Suppressor macrophage treated with lipopolysaccharide for 1 hour (primary cell): ENCODE results near the gene MST1.

Source experiments
- DNase-seq, 3 donors: peaks; one replicate each; pipeline ENCODE4 v3.0.0-alpha.2; 2020 to 2022

The MST1 gene

DNA sequence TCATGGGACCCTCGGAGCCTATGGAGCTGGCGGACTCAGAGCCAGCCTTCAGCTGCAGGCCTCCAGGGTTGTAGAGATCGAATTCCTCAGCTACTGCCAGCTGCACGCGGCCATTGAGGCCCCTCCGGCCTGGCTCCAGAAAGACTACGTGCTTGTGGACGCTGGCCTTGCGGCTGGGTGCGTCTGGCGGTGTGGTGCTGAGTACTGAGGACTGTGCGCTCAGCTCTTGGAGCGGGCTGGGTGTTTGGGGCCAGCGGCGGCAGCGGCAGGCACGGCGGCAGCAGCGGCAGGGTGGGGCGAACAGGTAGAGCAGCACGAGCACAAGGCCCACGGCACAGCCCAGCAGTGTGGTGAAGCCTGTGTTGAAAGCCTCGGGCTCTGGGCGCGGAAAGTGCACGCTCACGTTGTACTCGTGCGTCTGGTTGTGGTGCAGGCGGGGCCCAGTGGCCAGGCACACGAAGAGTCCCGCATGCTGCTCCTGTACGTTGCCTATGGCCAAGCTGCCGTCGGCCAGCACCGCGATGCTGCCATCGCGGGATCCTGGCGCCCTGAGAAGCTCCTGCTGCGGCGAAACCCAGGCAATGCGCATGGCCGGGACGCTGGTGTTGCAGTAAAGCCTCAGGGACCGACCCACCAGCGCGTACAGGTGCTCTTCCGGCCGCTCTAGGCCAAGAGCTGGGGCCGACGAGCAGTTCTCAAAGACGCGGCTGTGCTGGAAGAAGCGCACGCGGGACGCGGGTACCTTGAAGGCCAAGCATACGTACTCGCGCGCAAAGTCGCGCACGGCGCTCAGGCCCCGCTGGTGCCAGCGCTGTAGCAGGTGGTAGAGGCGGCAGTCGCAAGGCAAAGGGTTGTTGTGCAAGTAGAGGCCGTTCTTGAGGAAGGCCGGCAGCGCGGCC lies 28.9 kb upstream of the MST1 start:
- no peak for DNase-seq

DNA sequence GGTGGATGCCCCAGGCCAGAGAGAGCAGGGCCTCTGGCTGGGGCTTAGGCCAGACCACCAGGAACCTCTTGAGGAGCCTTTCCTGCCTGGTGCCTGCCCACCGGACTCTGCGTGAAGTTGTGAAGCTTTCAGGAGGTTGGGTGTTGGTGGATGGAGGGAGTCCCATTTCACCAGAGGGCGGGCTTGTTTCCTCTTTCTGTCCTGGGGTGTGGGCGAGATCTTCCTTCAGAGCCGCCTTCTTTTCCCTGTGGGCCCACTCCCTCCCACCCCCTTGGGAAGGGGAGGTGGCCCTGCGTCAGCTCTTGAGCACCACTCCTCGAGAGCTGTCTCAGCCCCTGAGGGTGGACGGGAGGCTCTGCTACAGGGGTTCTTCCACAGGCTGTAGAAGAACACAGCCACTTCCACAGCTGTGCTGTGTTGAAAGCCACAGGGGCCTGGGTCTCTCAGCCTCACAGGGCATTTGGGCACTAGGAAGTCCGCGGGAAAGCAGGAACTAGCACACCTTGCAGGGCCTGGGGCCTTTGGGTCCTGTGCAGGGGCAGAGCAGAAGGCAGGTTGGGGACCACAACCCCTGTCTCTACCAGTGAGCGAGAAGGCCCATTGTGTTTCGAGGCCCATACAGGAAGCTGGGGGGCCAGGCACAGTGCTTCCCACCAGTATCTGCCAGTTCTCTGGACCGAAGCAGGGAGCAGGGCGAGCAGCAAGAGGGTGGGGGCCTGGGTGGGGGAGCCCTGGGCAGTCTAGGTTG lies 28.1 kb upstream of the MST1 start:
- peak in 1 of 3 donors; percentile 12 for DNase-seq

DNA sequence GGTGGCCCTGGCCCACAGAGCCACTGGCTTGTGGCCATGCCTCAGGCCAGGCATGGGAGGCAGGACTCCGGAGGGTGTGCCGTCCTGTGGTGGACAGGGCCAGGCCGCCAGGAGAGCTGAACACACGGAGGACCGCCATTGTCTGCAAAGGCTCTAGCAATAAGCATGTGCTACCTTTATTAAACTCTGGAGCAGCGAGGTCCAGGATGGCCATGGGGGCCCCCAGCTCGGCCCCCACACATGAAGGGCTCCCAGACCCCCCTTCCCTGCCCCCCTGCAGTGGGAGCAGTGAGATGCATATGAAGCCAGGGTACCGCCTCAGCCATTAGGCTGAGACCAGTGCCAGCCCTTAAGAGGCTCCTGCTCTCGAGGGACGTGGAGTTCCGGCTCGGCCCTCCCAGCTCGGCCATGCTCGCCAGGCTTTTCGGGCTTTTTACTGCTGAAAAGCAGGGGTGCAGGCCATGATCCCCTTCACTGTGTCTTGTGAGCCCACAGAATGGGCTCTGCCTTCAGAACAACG lies 27.5 kb upstream of the MST1 start:
- DNase-seq, result no peak

DNA sequence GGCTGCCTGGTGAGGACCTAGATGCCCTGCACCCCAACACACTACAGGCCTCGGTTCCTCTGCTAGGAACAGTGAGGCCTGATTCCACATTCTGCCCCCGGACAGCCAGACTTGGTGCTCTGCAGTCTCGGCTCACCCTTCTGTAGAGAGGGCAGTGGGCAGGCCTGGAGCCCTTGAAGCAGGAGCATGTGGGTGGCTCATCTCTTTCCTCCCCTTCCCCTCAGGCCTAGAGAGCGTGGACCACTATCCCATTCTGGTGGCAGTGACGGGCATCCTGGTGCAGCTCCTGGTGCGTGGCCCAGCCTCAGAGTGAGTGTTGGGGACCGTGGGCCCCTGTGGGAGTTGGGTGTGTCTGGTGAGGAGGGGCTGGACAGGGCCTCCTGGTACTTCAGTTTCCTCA lies 26.9 kb upstream of the MST1 start:
- no peak for DNase-seq

GRCh38 chr3:49715611-49716121 lies 26.4 kb upstream of the MST1 start:
- no peak for DNase-seq

GRCh38 chr3:49714728-49715550 lies 25.7 kb upstream of the MST1 start:
- DNase-seq, result no peak

DNA sequence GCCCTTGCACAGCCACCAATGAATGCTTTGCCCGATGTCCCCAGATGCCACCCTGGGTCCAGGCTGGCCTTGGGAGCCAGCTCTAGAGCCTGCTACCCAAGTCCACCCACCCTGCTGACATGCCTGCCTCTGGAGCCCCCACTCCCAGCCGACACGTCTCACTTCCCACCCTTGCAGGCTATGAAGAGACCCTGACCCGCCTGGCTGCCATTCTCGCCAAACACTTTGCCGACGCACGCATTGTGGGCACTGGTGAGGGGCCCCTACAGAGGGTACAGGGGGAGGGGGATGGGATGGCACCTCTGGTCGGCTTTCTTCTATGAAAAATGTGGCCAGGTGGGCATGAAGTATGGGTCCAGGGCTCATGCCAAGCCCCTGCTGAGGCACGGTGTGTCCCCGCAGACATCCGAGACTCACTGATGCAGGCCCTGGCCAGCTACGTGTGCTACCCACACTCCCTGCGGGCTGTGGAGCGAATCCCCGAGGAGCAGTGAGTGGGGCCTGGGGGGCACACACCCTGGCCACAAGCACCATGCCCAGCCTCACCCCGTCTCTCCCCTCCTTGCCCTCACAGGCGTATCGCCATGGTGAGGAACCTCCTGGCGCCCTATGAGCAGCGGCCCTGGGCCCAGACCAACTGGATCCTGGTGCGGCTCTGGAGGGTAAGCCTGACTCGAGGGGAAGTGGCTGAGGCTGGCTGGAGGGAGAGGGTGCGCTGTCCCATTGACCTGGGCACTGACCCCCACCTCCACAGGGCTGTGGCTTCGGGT lies 24.2 kb upstream of the MST1 start:
- DNase-seq, result no peak

GRCh38 chr3:49712631-49713317 lies 23.5 kb upstream of the MST1 start:
- no peak for DNase-seq

DNA sequence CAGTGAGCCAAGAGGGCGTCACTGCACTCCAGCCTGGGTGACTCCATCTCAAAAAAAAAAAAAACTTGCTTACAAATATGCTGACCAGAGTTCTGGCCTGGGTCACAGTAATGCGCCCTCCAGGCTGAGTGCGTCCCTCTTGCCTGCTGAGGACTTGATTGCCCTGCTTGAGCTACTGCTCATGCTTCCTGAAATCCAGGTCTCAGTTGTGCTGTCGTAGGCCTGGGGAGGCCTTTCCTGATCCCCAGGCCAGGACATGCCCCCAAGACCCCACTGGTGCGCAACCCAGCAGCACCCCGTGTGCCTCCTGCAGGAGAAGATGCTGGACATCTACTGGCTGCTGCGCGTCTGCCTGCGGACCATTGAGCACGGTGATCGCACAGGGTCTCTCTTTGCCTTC lies 22.9 kb upstream of the MST1 start:
- DNase-seq, result no peak

DNA sequence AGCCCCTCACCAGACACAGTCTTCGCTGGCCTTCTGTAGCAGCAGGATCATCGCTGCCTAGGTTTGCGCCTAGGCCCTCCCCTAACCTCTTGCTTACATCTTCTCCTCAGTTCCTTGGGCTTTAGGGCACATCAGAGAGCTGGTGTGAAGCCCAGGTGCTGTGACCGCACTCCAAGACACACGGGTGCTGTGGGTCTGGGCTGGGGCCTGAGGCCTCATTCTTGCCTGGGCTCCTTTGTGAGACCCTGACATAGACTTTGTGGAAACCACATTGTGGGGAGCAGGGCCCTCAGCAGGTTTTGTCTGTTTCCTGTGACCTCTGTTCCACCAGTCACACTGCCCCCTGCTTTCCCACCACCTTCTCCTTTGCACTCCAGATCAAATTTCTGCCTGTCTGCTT lies 22.2 kb upstream of the MST1 start:
- DNase-seq, result no peak

- no peak for DNase-seq
Measured at GRCh38 chr3:49709852-49710251, 20.6 kb upstream of the MST1 start.

GRCh38 chr3:49707113-49707480 lies 17.8 kb upstream of the MST1 start:
- DNase-seq, result no peak

GRCh38 chr3:49706456-49707112 lies 17.3 kb upstream of the MST1 start:
- DNase-seq, result no peak

- DNase-seq, result no peak
Measured at GRCh38 chr3:49705390-49705960, 16.2 kb upstream of the MST1 start.

DNA sequence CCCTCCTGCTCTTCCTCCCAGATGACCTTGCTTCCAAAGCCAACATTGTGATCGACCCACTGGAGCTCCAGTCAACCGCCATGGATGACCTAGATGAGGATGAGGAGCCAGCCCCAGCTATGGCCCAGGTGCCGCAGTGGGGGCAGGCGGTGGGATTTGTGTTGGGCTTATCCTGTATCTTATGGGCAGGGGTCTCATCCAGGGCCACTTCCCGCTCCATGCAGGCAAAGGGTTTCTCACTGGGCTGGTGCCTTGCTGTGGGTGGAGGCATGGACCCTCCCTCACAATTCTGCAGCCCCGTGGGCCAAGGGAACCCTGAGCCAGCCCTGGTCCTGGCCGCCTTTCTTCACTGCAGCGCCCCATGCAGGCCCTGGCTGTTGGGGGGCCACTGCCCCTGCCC lies 15.4 kb upstream of the MST1 start:
- DNase-seq, result no peak

- no peak for DNase-seq
Measured at GRCh38 chr3:49703956-49704355, 14.7 kb upstream of the MST1 start.

GRCh38 chr3:49703443-49703927 lies 14.2 kb upstream of the MST1 start:
- DNase-seq, result peak; percentile 77 to 82 (median 79)

- no peak for DNase-seq
Measured at GRCh38 chr3:49702672-49703071, 13.4 kb upstream of the MST1 start.

GRCh38 chr3:49701388-49702077 lies 12.3 kb upstream of the MST1 start:
- DNase-seq, result peak in 1 of 3 donors; percentile 31
